ENCODE data around the gene CFAP206. TPM values are rescaled to one million over a fixed set of nuclear protein-coding genes. Genes with fewer than 3 reads are reported as not detected.

The CFAP206 gene
- total RNA-seq, 2 donors from 2014 or later, result 0.26 to 0.39 TPM

DNA sequence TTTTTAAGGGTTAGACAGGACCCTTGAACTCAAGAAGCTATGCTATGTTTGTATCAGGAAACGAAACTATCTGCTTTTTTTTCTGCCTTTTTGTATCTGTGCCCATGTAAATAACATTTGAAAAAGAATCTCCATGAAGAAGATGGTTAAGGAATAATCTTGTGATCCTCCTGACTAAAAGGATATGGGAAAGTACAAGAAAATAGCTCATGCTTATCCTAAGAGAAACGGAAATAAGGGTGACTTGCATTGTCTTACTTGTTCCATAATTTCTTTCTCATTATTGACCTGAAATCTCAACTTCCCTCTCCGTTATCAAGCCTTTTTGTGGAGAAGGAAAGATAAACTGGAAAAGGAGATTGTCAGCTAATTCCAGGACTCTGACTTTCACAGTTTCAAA lies 5.9 kb upstream of the CFAP206 start:
- no peaks in the 10 kb centered on the region for H3K27me3 ChIP-seq
- no peak overlapping the region for H3K27ac ChIP-seq
- no peaks in the 10 kb centered on the region for H3K4me1 ChIP-seq
- DNase-seq (ENCODE audit: low spot score), result no peak
- no peaks in the 10 kb centered on the region for H3K36me3 ChIP-seq
- H3K9me3 ChIP-seq, result no peaks in the 10 kb centered on the region
- TF ChIP-seq, protein P1, sequence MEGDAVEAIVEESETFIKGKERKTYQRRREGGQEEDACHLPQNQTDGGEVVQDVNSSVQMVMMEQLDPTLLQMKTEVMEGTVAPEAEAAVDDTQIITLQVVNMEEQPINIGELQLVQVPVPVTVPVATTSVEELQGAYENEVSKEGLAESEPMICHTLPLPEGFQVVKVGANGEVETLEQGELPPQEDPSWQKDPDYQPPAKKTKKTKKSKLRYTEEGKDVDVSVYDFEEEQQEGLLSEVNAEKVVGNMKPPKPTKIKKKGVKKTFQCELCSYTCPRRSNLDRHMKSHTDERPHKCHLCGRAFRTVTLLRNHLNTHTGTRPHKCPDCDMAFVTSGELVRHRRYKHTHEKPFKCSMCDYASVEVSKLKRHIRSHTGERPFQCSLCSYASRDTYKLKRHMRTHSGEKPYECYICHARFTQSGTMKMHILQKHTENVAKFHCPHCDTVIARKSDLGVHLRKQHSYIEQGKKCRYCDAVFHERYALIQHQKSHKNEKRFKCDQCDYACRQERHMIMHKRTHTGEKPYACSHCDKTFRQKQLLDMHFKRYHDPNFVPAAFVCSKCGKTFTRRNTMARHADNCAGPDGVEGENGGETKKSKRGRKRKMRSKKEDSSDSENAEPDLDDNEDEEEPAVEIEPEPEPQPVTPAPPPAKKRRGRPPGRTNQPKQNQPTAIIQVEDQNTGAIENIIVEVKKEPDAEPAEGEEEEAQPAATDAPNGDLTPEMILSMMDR (IDR thresholded peaks at IDR 0.05), result no peak
- no peak overlapping the region for H3K4me3 ChIP-seq

DNA sequence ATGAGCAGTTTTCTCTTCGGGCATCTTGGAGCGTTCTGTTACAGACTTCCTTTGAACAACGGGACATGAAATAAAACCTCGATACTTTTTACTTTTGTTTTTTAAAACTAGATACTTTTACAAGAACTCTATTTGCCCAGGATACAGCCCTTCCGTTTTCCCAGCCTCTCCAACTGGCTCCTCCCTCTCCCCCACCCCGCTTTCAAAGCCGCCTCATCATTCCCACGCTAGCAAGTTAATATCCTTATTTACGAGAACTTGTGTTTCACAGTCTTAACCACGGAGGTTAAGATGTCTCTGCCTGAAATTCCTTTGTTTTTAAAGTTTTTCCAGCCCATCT lies 241 bp upstream of the CFAP206 start:
- DNase-seq (ENCODE audit: low spot score), result no peak
- H3K27me3 ChIP-seq, result no peaks in the 10 kb centered on the region
- H3K9me3 ChIP-seq, result no peaks in the 10 kb centered on the region
- no peaks in the 10 kb centered on the region for H3K36me3 ChIP-seq
- TF ChIP-seq, protein P1 (IDR thresholded peaks at IDR 0.05), result no peak
- H3K27ac ChIP-seq, result peak overlapping the region; percentile 79 to 84
- peaks cover 0 to 6% of the 10 kb centered on the region in 2 donors for H3K4me1 ChIP-seq
- peak overlapping the region; percentile 73 to 97 for H3K4me3 ChIP-seq

DNA sequence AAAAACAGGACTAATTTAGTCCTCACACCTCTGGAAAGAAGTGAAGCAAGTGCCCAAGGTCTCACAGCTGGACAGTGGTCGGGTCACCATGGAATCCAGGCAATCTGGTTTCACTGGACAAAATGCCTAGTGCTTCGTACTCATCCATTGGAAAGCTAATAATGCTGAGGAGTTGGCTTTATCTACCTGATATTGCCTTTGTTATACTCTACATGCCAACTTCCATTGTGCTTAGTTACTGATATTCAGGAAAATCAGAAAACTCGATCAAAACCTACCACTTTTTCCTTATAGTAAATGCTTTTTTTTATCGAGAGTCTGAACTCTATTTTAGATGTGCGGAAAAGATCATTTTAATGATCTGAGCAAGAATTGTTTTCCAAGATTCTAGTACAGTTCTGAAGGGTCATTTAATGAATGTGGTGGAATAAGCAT lies 966 bp downstream of the CFAP206 start:
- Histone ChIP-seq H3K27me3 (no peaks in the 10 kb centered on the region), H3K4me3 (peak overlapping the region; percentile 73 to 97), H3K36me3 (no peaks in the 10 kb centered on the region), H3K4me1 (peaks cover 0 to 6% of the 10 kb centered on the region in 2 donors), H3K27ac (peak overlapping the region; percentile 79 to 84), H3K9me3 (no peaks in the 10 kb centered on the region)
- no peak for DNase-seq (ENCODE audit: low spot score)
- TF ChIP-seq, protein P1 (IDR thresholded peaks at IDR 0.05), result no peak

DNA sequence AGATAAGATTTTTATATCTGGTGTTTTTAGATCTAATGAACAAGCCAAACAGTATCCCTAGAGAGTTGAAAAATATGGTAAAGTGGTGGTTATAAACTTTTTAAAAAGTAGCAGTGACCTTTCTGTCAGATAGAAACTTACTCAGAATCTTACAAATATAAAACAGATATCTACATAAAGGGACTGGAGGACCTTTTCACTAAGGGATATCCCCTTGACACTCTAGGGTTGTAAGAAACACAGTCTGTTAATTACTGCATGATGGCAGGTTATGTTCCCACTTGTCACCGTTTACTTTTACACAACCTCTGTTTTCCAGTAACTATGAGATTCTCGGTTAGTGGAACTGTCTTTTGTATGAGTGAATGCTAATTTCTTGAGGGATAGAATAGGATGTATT lies 11.5 kb downstream of the CFAP206 start:
- no peak for DNase-seq (ENCODE audit: low spot score)
- H3K4me3 ChIP-seq, result no peak overlapping the region
- H3K36me3 ChIP-seq, result no peaks in the 10 kb centered on the region
- no peaks in the 10 kb centered on the region for H3K9me3 ChIP-seq
- TF ChIP-seq, protein P1 (IDR thresholded peaks at IDR 0.05), result no peak
- H3K4me1 ChIP-seq, result no peaks in the 10 kb centered on the region
- no peaks in the 10 kb centered on the region for H3K27me3 ChIP-seq
- H3K27ac ChIP-seq, result no peak overlapping the region

DNA sequence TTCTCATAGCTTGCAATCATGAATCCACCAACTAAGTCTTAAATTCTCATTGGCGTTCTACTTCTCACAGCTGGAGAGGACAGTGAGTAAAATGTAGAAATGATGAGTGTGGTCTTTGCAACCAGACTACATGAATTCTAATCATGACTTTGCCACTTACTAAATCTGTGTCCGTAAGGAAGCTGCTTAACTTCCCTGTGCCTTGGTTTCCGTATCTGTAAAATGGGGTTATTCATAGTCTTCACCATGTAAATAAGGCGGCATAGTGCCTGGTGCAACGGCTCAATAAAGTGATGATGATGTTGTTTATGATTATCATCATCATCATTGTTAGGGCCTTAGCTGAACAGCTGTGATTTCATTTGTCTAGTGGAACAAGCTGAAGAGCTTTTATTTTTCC lies 12.6 kb downstream of the CFAP206 start:
- Histone ChIP-seq H3K27me3 (no peaks in the 10 kb centered on the region), H3K4me3 (no peak overlapping the region), H3K36me3 (no peaks in the 10 kb centered on the region), H3K27ac (no peak overlapping the region), H3K4me1 (no peaks in the 10 kb centered on the region), H3K9me3 (no peaks in the 10 kb centered on the region)
- TF ChIP-seq, protein P1 (IDR thresholded peaks at IDR 0.05), result no peak
- no peak for DNase-seq (ENCODE audit: low spot score)

DNA sequence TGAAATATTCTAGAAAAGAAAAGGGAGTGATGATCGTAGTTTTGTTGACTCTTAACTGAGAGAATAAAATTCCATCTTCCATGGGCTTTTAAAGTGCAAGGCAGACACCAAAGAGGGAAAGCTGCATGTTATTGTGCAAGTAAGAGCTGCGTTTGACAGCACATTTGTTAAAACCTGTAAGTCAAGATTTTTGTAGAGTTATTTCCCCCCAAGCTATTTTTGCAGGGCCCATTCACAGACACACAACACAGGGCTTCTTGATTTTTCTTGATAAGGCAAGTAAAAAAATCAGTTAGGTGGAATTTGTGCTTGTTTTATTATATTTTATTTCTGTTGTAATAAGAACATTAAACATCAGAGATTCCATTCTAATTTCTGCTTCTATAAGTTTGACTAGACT lies 13.8 kb downstream of the CFAP206 start:
- Histone ChIP-seq H3K4me1 (no peaks in the 10 kb centered on the region), H3K4me3 (no peak overlapping the region), H3K27ac (no peak overlapping the region), H3K36me3 (no peaks in the 10 kb centered on the region), H3K9me3 (no peaks in the 10 kb centered on the region), H3K27me3 (no peaks in the 10 kb centered on the region)
- no peak for DNase-seq (ENCODE audit: low spot score)
- TF ChIP-seq, protein P1 (IDR thresholded peaks at IDR 0.05), result no peak

Measured in right atrium auricular region (tissue), 2 donors.